Heart right ventricle (tissue), 16 donors: ENCODE results near the gene TAB2. TPM values are rescaled to one million over a fixed set of nuclear protein-coding genes. Genes with fewer than 3 reads are reported as not detected.

ENCODE experiments used
- ATAC-seq, 8 donors: fragments of 200-7000 bp; cut with Tn5 transposase; one replicate each; pipeline ENCODE4 v1.9.1; 2020; ENCODE audit warnings: mild to moderate bottlenecking in 8 of 8, moderate library complexity in 8 of 8, moderate number of reproducible peaks in 1 of 8
- DNase-seq, 2 donors: peaks; one replicate each; pipeline ENCODE4 v3.0.0-alpha.2; 2020
- H3K27ac ChIP-seq, 10 donors: fragments of 200-600 bp; sonication (generic) in 2 of 10; one replicate each; pipeline versions ENCODE4 v1.5.0 to v1.8.0; 2020 to 2022; ENCODE audit warnings: mild to moderate bottlenecking in 3 of 10
- H3K27me3 ChIP-seq, 7 donors: fragments of 200-600 bp; one replicate each; pipeline ENCODE4 v1.8.0; 2021 to 2022; ENCODE audit warnings: mild to moderate bottlenecking in 2 of 7
- H3K36me3 ChIP-seq, 9 donors: fragments of 200-600 bp; sonication (generic) in 1 of 9; one replicate each; pipeline versions ENCODE4 v1.5.0 to v1.8.0; 2020 to 2022; ENCODE audit warnings: mild to moderate bottlenecking in 2 of 9
- H3K4me1 ChIP-seq, 9 donors: fragments of 200-600 bp; sonication (generic) in 1 of 9; one replicate each; pipeline versions ENCODE4 v1.5.0 to v1.8.0; 2020 to 2022; ENCODE audit warnings: mild to moderate bottlenecking in 4 of 9
- H3K4me3 ChIP-seq, 10 donors: fragments of 200-600 bp; sonication (generic) in 2 of 10; one replicate each; pipeline versions ENCODE4 v1.5.0 to v1.8.0; 2020 to 2022; ENCODE audit warnings: mild to moderate bottlenecking in 7 of 10, moderate library complexity in 2 of 10
- H3K9me3 ChIP-seq, 11 donors: fragments of 200-600 bp in 10 of 11; sonication (generic) in 2 of 11; one replicate each; pipeline versions ENCODE4 v1.5.0 to v1.8.0; 2013 to 2022; ENCODE audit warnings: mild to moderate bottlenecking in 2 of 11, control low read depth in 1 of 11, moderate library complexity in 1 of 11
- WGBS, 2 donors: extraction: QIAGEN DNeasy Blood & Tissue Kit; methylation state at CpG; one replicate each; pipeline ENCODE4 v1.1.7; 2013; ENCODE audit warnings: inconsistent platforms in 1 of 2; 5-methylcytosine and 5-hydroxymethylcytosine counted together
- intact Hi-C, 10 donors: fragments of 100-400 bp; cut with DNase I; formaldehyde crosslinking; loops; one replicate each; pipeline versions ENCODE4 v1.11.1 to v1.14.2; 2022
- polyA plus RNA-seq, 2 donors: library from polyadenylated mRNA; stranded (reverse); fragments of 200-250 nt; gene quantifications; one replicate each; pipeline ENCODE4 v1.2.3, GENCODE V29; 2013
- total RNA-seq, 10 donors: library from RNA; stranded (reverse); fragmentation: NEBNext Ultra II Directional in 3 of 10; extraction: Animal tissue kit (Norgen Biotek cat#: 25700) in 3 of 10; gene quantifications; one replicate each; pipeline versions ENCODE4 v1.2.1 to v1.2.4, GENCODE V29; 2021 to 2023
- TF ChIP-seq, protein P1 (sequence below), 9 donors: fragments of 200-600 bp; sonication (generic) in 2 of 9; IDR thresholded peaks; one replicate each; pipeline versions ENCODE4 v1.5.0 to v1.8.0; 2021 to 2022; ENCODE audit warnings: antibody characterized with exemption in 9 of 9, mild to moderate bottlenecking in 5 of 9, moderate library complexity in 1 of 9
- donor health status: Arrhythmogenic right ventricular cardiomyopathy.
- donor health status: ischemic (EF 13 %, LVEDD 7.1; RV severe dilation, severe dysfunction).
- donor health status: healthy with polysubstance abuse.
- donor health status: DM: no; HTN: yes; CAD: no.
- donor health status: DM: no; HTN: no; CAD: no.
- donor health status: ischemic (EF 25% LVEDD 6.9; RV normal size, moderate dysfunction).
- donor health status: ischemic (EF 25% LVEDD 5.7; RV mildly dilated, moderate dysfunction).
- donor health status: healthy.
- donor health status: DM: yes; HTN: yes; CAD: no.
- donor health status: Ischemic cardiomyopathy.
- donor health status: ischemic (EF 35%, LVEDD 5.7; RV mildly dilated, moderate dysfunction).
- donor health status: nonischemic (EF 11% LVEDD 7.7; RV severe dilation, severe dysfunction).
- donor health status: DM: yes; HTN: yes; CAD: no.
- donor health status: PGD.
- donor health status: ischemic (EF 29% LVEDD 5.4; RV normal size, mild dysfunction).
- donor health status: nonischemic (EF 23%, LVEDD 6.1; RV moderate dilation, normal function).

The TAB2 gene
- total and polyA plus RNA-seq, 12 donors: 13.6 to 72.5 (median 54.3) TPM

DNA sequence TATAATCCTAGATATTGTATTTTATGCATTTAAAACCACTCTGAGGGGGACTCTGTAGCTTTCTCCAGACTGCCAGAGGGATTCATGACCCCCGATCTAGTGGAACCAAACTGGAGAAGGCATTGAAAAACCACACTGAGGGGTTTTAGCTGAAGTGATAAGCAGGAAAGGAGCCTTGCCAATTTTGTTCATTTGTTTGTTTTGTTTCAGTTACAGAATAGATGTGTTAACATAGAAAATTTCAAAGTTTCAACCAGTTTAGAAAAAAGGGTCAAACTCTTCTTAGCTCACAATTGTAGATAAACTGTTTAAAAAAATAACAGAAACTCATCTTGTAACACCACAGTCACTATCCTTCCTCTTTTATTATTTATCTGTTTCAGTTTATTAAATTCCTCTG is 19.8 kb downstream of the TAB2 start:
- H3K27ac ChIP-seq: no peak overlapping the region
- H3K9me3 ChIP-seq: no peaks in the 10 kb centered on the region
- ATAC-seq (no peak), DNase-seq (no peak)
- TF ChIP-seq, protein P1, sequence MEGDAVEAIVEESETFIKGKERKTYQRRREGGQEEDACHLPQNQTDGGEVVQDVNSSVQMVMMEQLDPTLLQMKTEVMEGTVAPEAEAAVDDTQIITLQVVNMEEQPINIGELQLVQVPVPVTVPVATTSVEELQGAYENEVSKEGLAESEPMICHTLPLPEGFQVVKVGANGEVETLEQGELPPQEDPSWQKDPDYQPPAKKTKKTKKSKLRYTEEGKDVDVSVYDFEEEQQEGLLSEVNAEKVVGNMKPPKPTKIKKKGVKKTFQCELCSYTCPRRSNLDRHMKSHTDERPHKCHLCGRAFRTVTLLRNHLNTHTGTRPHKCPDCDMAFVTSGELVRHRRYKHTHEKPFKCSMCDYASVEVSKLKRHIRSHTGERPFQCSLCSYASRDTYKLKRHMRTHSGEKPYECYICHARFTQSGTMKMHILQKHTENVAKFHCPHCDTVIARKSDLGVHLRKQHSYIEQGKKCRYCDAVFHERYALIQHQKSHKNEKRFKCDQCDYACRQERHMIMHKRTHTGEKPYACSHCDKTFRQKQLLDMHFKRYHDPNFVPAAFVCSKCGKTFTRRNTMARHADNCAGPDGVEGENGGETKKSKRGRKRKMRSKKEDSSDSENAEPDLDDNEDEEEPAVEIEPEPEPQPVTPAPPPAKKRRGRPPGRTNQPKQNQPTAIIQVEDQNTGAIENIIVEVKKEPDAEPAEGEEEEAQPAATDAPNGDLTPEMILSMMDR (IDR thresholded peaks at IDR 0.05): no peak
- intact Hi-C loops: no loop called here
- H3K27me3 ChIP-seq: no peaks in the 10 kb centered on the region
- no peak overlapping the region for H3K4me3 ChIP-seq
- no peaks in the 10 kb centered on the region for H3K36me3 ChIP-seq
- H3K4me1 ChIP-seq: peaks cover 5 to 94% (median 83%) of the 10 kb centered on the region in 9 donors
- 62 to 73% methylated on average over 1 of the region's 1 CpG for WGBS, 2 donors

DNA sequence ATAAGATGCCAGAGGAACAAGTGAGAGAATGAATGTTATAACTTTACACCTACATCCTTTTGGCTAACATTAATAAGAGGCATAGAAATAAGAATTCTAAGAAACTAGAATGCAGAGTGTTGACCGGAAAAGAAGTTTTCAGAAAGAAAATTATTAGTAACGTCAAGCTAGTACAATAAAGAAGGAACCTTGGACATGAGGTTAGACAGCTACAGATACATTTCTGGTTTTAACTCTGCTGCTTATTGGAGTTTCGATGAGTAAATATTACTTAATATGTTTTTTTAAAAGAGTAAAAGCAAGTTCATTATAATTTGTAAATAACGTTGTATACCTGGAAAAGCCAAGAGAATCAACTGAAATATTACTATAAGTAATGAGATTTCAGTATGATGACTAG is 22.7 kb downstream of the TAB2 start:
- ATAC-seq (no peak), DNase-seq (no peak)
- H3K27ac ChIP-seq: no peak overlapping the region
- no peaks in the 10 kb centered on the region for H3K27me3 ChIP-seq
- no peaks in the 10 kb centered on the region for H3K9me3 ChIP-seq
- H3K4me3 ChIP-seq: no peak overlapping the region
- intact Hi-C loops: no loop called here
- H3K4me1 ChIP-seq: peaks cover 5 to 93% (median 62%) of the 10 kb centered on the region in 9 donors
- TF ChIP-seq, protein P1 (IDR thresholded peaks at IDR 0.05): no peak
- H3K36me3 ChIP-seq: peaks cover 0 to 6% (median 0%) of the 10 kb centered on the region in 9 donors
- 81 to 84% methylated on average over 4 of the region's 4 CpGs for WGBS, 2 donors

DNA sequence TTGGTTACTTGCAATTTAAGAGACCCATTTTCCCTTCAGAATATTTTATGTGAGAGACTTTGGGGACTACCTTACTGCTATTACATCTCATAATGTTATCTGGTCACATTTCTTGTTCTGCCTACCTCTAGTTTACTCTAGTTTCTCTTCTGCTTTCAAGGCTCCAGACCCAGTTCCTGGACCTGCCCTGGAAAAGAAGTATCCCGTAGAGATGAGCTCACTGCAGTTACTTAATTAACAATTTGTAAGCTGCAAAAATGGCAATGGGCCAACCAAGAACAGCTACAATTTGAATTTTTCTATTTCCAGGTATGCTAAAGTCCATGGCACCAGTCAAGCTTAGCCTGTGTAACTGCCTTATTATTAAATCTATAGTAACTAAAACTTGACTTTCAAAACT is 25.0 kb downstream of the TAB2 start:
- DNase-seq (no peak), ATAC-seq (no peak)
- TF ChIP-seq, protein P1 (IDR thresholded peaks at IDR 0.05): no peak
- no peaks in the 10 kb centered on the region for H3K9me3 ChIP-seq
- intact Hi-C loops: no loop called here
- no peak overlapping the region for H3K4me3 ChIP-seq
- no peak overlapping the region for H3K27ac ChIP-seq
- WGBS, 2 donors: 47 to 60% methylated on average over 1 of the region's 1 CpG
- peaks cover 0 to 15% (median 0%) of the 10 kb centered on the region in 9 donors for H3K36me3 ChIP-seq
- peaks cover 0 to 70% (median 39%) of the 10 kb centered on the region in 9 donors for H3K4me1 ChIP-seq
- H3K27me3 ChIP-seq: no peaks in the 10 kb centered on the region

DNA sequence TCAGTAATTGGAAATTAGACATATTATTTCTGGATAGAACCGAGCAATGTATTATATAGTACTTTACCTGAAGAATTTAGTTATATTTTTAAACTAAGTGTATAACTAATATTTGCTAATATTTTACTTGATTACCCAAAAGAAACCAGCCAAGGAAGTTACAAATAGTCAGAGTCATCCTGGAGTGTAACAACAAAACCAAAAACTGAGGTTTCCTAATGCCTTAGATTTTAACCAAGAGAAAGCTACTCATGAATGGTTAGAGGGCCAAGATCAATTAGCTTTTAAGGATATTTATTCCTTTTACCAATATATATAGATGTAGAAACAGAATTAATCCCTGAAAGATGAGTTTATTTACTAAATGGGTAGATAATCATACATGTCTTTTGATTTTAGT is 26.0 kb downstream of the TAB2 start:
- Histone ChIP-seq H3K4me3 (no peak overlapping the region), H3K4me1 (peaks cover 0 to 60% (median 31%) of the 10 kb centered on the region in 9 donors), H3K27me3 (no peaks in the 10 kb centered on the region), H3K9me3 (no peaks in the 10 kb centered on the region), H3K27ac (no peak overlapping the region), H3K36me3 (peaks cover 0 to 15% (median 0%) of the 10 kb centered on the region in 9 donors)
- intact Hi-C loops: no loop called here
- WGBS, 2 donors: 92 to 98% methylated on average over 1 of the region's 1 CpG
- ATAC-seq (no peak), DNase-seq (no peak)
- TF ChIP-seq, protein P1 (IDR thresholded peaks at IDR 0.05): no peak
